VCaP (cell line): ENCODE data around the gene PPP1R1C.

Source experiments
- H3K27ac ChIP-seq: fragments of 450-650 bp; 2 replicates; pipeline ENCODE4 v1.5.1; 2017
- CTCF ChIP-seq: fragments of 450-650 bp; conservative IDR thresholded peaks from 2 replicates; pipeline ENCODE4 v1.5.1; 2017; ENCODE audit warnings: mild to moderate bottlenecking, moderate library complexity

Gene PPP1R1C

GRCh38 chr2:182165202-182165601 is 179.5 kb downstream of the PPP1R1C start:
- no peak for TF ChIP-seq CTCF
- H3K27ac ChIP-seq = no peak overlapping the region

GRCh38 chr2:182166406-182166805 is 180.8 kb downstream of the PPP1R1C start:
- H3K27ac ChIP-seq = no peak overlapping the region
- no peak for TF ChIP-seq CTCF

GRCh38 chr2:182166841-182167240 is 181.2 kb downstream of the PPP1R1C start:
- TF ChIP-seq CTCF = no peak
- H3K27ac ChIP-seq = no peak overlapping the region
